GM10248 (cell line): ENCODE results near the gene MMP21.

Experiments
- CTCF ChIA-PET: fragments of 300-600 bp; sonication (Branson Sonifier 250); formaldehyde crosslinking; extraction: SDS; loops from one replicate; lab custom pipeline; 2021; ENCODE audit warnings: antibody characterized with exemption; lab: Yijun Ruan, JAX
- POLR2A ChIA-PET: fragments of 350-650 bp; sonication (Branson Sonifier 250); formaldehyde crosslinking; extraction: SDS; loops from one replicate; lab custom pipeline; 2020; ENCODE audit warnings: antibody characterized with exemption; lab: Yijun Ruan, JAX
- DNase-seq: peaks from one replicate; pipeline ENCODE4 v3.0.0; 2012; ENCODE audit errors: extremely low spot score
- TF ChIP-seq, protein P1 (sequence below): IDR thresholded peaks from 2 replicates; pipeline ENCODE4 v1.5.1; 2012; ENCODE audit warnings: mild to moderate bottlenecking, low read depth; ENCODE audit errors: extremely low read depth, missing control alignments, control extremely low read depth

Gene MMP21

DNA sequence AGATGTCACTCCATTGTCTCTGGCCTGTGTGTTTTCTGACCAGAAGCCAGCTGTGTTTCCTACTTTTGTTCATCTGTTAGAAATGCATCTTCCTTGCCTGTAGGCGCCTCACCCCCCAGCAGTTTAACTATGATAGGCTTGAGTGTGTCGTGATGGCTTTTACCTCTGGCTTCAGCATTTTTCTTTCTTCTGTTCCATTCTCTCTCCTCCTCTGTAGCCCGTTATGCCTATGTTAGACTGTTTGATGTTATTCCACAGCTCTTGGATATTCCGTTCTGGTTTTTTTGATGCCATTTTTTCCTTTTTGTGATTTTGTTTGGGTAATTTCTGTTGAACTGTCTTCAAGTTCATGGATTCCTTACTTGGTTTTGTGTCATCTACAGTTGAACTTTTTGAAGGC is 17.9 kb downstream of the MMP21 start:
- DNase-seq: no peak
- ChIA-PET POLR2A (no interaction called here), CTCF (interaction anchor here (2.4 kb wide), 1 partner anchor 10 kb away, joined by 7 read pairs; no protein-coding TSS in a partner anchor)
- TF ChIP-seq, protein P1, sequence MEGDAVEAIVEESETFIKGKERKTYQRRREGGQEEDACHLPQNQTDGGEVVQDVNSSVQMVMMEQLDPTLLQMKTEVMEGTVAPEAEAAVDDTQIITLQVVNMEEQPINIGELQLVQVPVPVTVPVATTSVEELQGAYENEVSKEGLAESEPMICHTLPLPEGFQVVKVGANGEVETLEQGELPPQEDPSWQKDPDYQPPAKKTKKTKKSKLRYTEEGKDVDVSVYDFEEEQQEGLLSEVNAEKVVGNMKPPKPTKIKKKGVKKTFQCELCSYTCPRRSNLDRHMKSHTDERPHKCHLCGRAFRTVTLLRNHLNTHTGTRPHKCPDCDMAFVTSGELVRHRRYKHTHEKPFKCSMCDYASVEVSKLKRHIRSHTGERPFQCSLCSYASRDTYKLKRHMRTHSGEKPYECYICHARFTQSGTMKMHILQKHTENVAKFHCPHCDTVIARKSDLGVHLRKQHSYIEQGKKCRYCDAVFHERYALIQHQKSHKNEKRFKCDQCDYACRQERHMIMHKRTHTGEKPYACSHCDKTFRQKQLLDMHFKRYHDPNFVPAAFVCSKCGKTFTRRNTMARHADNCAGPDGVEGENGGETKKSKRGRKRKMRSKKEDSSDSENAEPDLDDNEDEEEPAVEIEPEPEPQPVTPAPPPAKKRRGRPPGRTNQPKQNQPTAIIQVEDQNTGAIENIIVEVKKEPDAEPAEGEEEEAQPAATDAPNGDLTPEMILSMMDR: no peak

DNA sequence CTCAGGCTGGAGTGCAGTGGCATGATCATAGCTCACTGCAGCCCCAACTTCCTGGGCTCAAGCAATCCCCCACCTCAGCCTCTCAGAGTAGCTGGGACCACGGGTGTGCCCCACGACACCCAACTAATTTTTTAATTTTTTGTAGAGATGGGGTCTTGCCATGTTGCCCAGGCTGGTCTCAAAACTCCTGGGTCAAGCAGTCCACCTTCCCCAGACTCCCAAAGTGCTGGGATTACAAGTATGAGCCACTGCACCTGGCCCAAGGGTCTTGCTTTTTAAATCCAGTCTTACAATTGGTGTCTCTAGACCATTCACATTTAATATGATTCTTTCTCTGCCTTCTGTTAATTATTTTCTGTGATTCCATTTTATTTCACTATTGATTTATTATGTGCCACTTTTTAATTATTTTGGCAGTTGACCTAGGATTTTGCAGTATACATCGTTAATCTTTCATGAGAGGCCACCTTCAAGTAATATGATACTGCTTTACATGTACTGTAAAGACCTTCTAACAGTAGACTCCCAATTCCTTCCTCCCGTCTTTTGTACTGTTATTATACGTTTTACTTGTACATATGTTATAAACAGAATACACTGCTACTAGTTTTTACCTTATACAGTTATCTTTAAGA is 18.7 kb downstream of the MMP21 start:
- TF ChIP-seq, protein P1: no peak
- ChIA-PET POLR2A (no interaction called here), CTCF (interaction anchor here (2.0 to 2.4 kb wide), 2 partner anchors 8 to 9 kb away, joined by 5 to 7 read pairs; no protein-coding TSS in a partner anchor)
- DNase-seq: no peak

DNA sequence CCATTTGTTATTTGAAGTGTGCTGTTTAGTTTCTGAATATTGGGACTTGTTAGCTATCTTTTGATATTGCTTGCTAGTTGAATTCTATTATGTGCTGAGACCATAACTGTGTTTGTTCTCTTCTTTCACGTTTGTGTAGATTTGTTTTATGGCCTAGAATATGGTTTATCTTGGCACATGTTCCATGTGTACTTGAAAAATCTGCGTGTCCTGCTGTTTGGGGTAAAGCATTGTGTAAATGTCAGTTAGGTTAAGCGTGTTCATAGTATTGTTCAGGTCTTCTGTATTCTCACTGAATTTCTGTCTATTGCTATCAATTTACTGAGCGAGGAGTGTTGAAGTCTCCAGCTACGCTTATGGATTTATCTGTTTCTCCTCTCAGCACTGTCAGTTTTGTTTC is 19.4 kb downstream of the MMP21 start:
- ChIA-PET CTCF (interaction anchor here (2.0 to 2.4 kb wide), 2 partner anchors 8 to 9 kb away, joined by 5 to 7 read pairs; no protein-coding TSS in a partner anchor), POLR2A (no interaction called here)
- DNase-seq: no peak
- TF ChIP-seq, protein P1: no peak

DNA sequence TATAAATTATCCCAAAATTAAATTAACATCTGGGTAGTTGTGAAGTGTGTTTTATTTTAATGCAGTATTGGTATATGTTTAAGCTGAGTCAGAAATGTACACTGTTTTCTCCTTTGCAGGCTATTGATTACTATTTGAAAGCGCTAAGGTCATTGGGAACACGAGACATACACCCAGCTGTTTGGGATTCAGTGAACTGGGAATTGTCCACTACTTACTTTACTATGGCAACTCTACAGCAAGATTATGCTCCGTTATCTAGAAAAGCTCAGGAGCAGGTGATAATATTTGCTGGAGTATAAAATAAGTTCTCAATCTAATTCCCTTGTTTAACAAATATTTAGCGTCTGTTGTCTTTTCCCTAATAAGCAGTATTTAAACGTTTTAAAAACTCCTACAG is 28.2 kb downstream of the MMP21 start:
- ChIA-PET POLR2A (no interaction called here), CTCF (interaction anchor here (0.9 to 2.3 kb wide), 3 partner anchors 10 to 18 kb away, joined by 3 to 10 read pairs (median 7); no protein-coding TSS in a partner anchor)
- DNase-seq: no peak

GRCh38 chr10:125744909-125745308 is 30.7 kb downstream of the MMP21 start:
- TF ChIP-seq, protein P1: no peak
- DNase-seq: no peak
- POLR2A ChIA-PET: no interaction called here
- CTCF ChIA-PET: interaction anchor here (1.8 kb wide), 1 partner anchor 14 kb away, joined by 6 read pairs; no protein-coding TSS in a partner anchor

More for the DNA sequence above, 28.2 kb downstream of the MMP21 start:
- TF ChIP-seq, protein P1: no peak

DNA sequence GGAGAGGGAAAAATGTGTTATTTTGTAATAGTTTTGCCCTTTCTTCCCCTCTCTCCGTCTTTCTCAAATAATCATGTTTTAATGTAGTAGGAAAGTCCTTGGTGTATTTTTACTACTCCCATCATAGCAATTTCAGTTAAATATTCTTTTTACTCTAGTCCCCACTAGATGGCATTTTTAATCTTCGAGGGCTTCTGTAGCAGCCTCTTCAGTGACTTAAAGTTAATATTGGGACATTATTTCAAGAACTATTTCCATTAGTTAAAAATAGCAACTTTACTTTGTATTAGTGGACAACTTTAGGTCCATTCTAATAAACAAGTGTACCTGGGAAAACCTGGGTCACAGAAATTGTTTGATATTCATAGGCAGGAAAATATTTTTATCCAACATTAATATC is 33.2 kb downstream of the MMP21 start:
- ChIA-PET POLR2A (no interaction called here), CTCF (no interaction called here)
- DNase-seq: no peak
- TF ChIP-seq, protein P1: no peak
